Endodermal cell (in vitro differentiated cells): Measurements from ENCODE around the gene LSM7. TPM values are rescaled to one million over a fixed set of nuclear protein-coding genes. Genes with fewer than 3 reads are reported as not detected.

Experiments
- DNase-seq: peaks from one replicate; pipeline ENCODE4 v3.0.0-alpha.2; 2017
- H3K27ac ChIP-seq: 2 replicates; pipeline ENCODE4 v1.5.1; 2013; ENCODE audit warnings: mild to moderate bottlenecking, low read depth, low read length, moderate library complexity
- H3K27me3 ChIP-seq: 2 replicates; pipeline ENCODE4 v1.6.1; 2013; ENCODE audit warnings: mild to moderate bottlenecking, low read length, moderate library complexity; ENCODE audit not compliant: insufficient read depth, control insufficient read depth, poor library complexity, severe bottlenecking
- H3K36me3 ChIP-seq: 2 replicates; pipeline ENCODE4 v1.7.0; 2013; ENCODE audit warnings: mild to moderate bottlenecking, low read length, moderate library complexity; ENCODE audit not compliant: control insufficient read depth, insufficient read depth
- H3K4me1 ChIP-seq: one replicate; pipeline ENCODE4 v1.7.0; 2013; ENCODE audit warnings: low read length; ENCODE audit not compliant: control insufficient read depth, insufficient read depth
- H3K4me3 ChIP-seq: 2 replicates; pipeline ENCODE4 v1.5.1; 2013; ENCODE audit warnings: mild to moderate bottlenecking, low read length, moderate library complexity
- H3K9ac ChIP-seq: 2 replicates; pipeline ENCODE4 v1.6.1; 2013; ENCODE audit warnings: mild to moderate bottlenecking, low read length, moderate library complexity; ENCODE audit not compliant: poor library complexity, severe bottlenecking; ENCODE audit errors: extremely low read depth
- H3K9me3 ChIP-seq: 2 replicates; pipeline ENCODE4 v1.6.1; 2013; ENCODE audit warnings: mild to moderate bottlenecking, low read length, moderate library complexity; ENCODE audit not compliant: control insufficient read depth
- H3K27ac Mint-ChIP-seq: 2 replicates; pipeline ENCODE4 v1.8.0; 2020; ENCODE audit warnings: mixed read lengths
- H3K27me3 Mint-ChIP-seq: 2 replicates; pipeline ENCODE4 v1.8.0; 2021; ENCODE audit warnings: mild to moderate bottlenecking, mixed read lengths; ENCODE audit not compliant: insufficient read depth
- H3K36me3 Mint-ChIP-seq: 2 replicates; pipeline ENCODE4 v1.8.0; 2020; ENCODE audit warnings: low read depth, mixed read lengths
- H3K4me1 Mint-ChIP-seq: 2 replicates; pipeline ENCODE4 v1.8.0; 2020; ENCODE audit warnings: mixed read lengths
- H3K4me3 Mint-ChIP-seq: 2 replicates; pipeline ENCODE4 v1.8.0; 2020; ENCODE audit warnings: mild to moderate bottlenecking, moderate library complexity, mixed read lengths
- H3K9me3 Mint-ChIP-seq: 2 replicates; pipeline ENCODE4 v1.8.0; 2020; ENCODE audit warnings: mild to moderate bottlenecking, mixed read lengths
- CTCF ChIP-seq: fragments of 200-600 bp; sonication (generic); conservative IDR thresholded peaks from 2 replicates; pipeline ENCODE4 v1.5.0; 2021; ENCODE audit warnings: antibody characterized with exemption, mild to moderate bottlenecking
- WGBS, 2 experiments: methylation state at CpG; one replicate each; pipeline versions ENCODE4 v1.1.5 to v1.1.7; 2013; ENCODE audit warnings: missing lambda C conversion rate in 2 of 2, mixed read lengths in 1 of 2; ENCODE audit not compliant: insufficient coverage in 1 of 2, insufficient read length in 1 of 2; 5-methylcytosine and 5-hydroxymethylcytosine counted together
- total RNA-seq, 2 donors: library from RNA; stranded (reverse); fragmentation: NEBNext Ultra II Directional in 1 of 2; extraction: Animal tissue kit (Norgen Biotek cat#: 25700) in 1 of 2; gene quantifications; 2 replicates in 1 of 2; 3 replicates in 1 of 2; pipeline ENCODE4 v1.2.1, GENCODE V29; 2021

The LSM7 gene
- total RNA-seq, 2 donors from 2014 or later = 141 to 149 TPM

- peak overlapping the region; percentile 83 for H3K27ac ChIP-seq
- no peaks in the 10 kb centered on the region for H3K27me3 Mint-ChIP-seq
- H3K9ac ChIP-seq = no peak overlapping the region
- WGBS, 2 experiments = 92 to 96% methylated on average over 31 to 34 of the region's 34 CpGs
- H3K36me3 ChIP-seq = peaks cover 20% of the 10 kb centered on the region
- no peaks in the 10 kb centered on the region for H3K9me3 Mint-ChIP-seq
- H3K4me1 Mint-ChIP-seq = peaks cover 16% of the 10 kb centered on the region
- H3K27ac Mint-ChIP-seq = peak overlapping the region; percentile 39
- peaks cover 3% of the 10 kb centered on the region for H3K4me1 ChIP-seq
- DNase-seq = no peak
- H3K27me3 ChIP-seq = no peaks in the 10 kb centered on the region
- no peak for TF ChIP-seq CTCF
- H3K4me3 Mint-ChIP-seq = no peak overlapping the region
- H3K4me3 ChIP-seq = no peak overlapping the region
- H3K9me3 ChIP-seq = no peaks in the 10 kb centered on the region
- H3K36me3 Mint-ChIP-seq = peaks cover 25% of the 10 kb centered on the region
Measured at GRCh38 chr19:2324220-2324948, 4.0 kb downstream of the LSM7 start.

- Histone ChIP-seq H3K9ac (no peak overlapping the region), H3K4me1 (peaks cover 3% of the 10 kb centered on the region), H3K36me3 (peaks cover 20% of the 10 kb centered on the region), H3K9me3 (no peaks in the 10 kb centered on the region), H3K27ac (peak overlapping the region; percentile 83), H3K4me3 (no peak overlapping the region), H3K27me3 (no peaks in the 10 kb centered on the region)
- H3K9me3 Mint-ChIP-seq = no peaks in the 10 kb centered on the region
- H3K27me3 Mint-ChIP-seq = no peaks in the 10 kb centered on the region
- 89 to 90% methylated on average over 9 to 14 of the region's 19 CpGs for WGBS, 2 experiments
- H3K4me3 Mint-ChIP-seq = no peak overlapping the region
- no peak for DNase-seq
- no peak for TF ChIP-seq CTCF
- H3K4me1 Mint-ChIP-seq = peaks cover 12% of the 10 kb centered on the region
- no peak overlapping the region for H3K27ac Mint-ChIP-seq
- peaks cover 25% of the 10 kb centered on the region for H3K36me3 Mint-ChIP-seq
Measured at GRCh38 chr19:2323707-2324106, 4.7 kb downstream of the LSM7 start.

- no peaks in the 10 kb centered on the region for H3K27me3 ChIP-seq
Measured at GRCh38 chr19:2321565-2322283, 6.7 kb downstream of the LSM7 start.

More at GRCh38 chr19:2321565-2322283, 6.7 kb downstream of the LSM7 start:
- Histone ChIP-seq H3K9ac (no peak overlapping the region), H3K4me1 (no peaks in the 10 kb centered on the region), H3K36me3 (peaks cover 20% of the 10 kb centered on the region), H3K9me3 (no peaks in the 10 kb centered on the region), H3K27ac (no peak overlapping the region), H3K4me3 (no peak overlapping the region)
- H3K4me1 Mint-ChIP-seq = peaks cover under 1% of the 10 kb centered on the region
- WGBS, 2 experiments = 94 to 97% methylated on average over 23 to 38 of the region's 39 CpGs
- no peak overlapping the region for H3K4me3 Mint-ChIP-seq
- no peak for DNase-seq
- H3K9me3 Mint-ChIP-seq = no peaks in the 10 kb centered on the region
- H3K27me3 Mint-ChIP-seq = no peaks in the 10 kb centered on the region
- H3K27ac Mint-ChIP-seq = no peak overlapping the region
- TF ChIP-seq CTCF = no peak
- peaks cover 25% of the 10 kb centered on the region for H3K36me3 Mint-ChIP-seq
